ENCODE results near the gene SPAAR.

DNA sequence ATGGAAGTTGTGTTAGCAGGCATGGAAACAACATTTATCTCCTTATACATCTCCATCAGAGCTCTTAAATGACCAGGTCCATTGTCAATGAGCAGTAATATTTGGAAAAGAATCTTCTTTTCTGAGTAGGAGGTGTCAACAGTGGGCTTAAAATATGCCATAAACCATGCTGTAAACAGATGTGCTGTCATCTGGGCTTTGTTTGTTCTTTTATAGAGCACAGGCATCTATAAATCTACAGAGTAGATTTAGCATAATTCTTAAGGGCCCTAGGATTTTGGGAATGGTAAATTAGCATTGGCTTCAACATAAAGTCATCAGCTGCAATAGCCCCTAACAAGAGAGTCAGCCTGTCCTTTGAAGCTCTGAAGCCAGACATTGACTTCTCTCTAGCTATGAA is 11.0 kb upstream of the SPAAR start:
- TF ChIP-seq, protein P1, sequence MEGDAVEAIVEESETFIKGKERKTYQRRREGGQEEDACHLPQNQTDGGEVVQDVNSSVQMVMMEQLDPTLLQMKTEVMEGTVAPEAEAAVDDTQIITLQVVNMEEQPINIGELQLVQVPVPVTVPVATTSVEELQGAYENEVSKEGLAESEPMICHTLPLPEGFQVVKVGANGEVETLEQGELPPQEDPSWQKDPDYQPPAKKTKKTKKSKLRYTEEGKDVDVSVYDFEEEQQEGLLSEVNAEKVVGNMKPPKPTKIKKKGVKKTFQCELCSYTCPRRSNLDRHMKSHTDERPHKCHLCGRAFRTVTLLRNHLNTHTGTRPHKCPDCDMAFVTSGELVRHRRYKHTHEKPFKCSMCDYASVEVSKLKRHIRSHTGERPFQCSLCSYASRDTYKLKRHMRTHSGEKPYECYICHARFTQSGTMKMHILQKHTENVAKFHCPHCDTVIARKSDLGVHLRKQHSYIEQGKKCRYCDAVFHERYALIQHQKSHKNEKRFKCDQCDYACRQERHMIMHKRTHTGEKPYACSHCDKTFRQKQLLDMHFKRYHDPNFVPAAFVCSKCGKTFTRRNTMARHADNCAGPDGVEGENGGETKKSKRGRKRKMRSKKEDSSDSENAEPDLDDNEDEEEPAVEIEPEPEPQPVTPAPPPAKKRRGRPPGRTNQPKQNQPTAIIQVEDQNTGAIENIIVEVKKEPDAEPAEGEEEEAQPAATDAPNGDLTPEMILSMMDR (IDR thresholded peaks at IDR 0.05; ENCODE audit: low read depth, low read length, missing input control): no peak
- no peak for TF ChIP-seq TAF1 (conservative IDR thresholded peaks at IDR 0.05)
- TF ChIP-seq, protein P2, sequence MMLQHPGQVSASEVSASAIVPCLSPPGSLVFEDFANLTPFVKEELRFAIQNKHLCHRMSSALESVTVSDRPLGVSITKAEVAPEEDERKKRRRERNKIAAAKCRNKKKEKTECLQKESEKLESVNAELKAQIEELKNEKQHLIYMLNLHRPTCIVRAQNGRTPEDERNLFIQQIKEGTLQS (IDR thresholded peaks at IDR 0.05): no peak
- TF ChIP-seq RAD21 (IDR thresholded peaks at IDR 0.05): no peak
- TF ChIP-seq, protein P3, sequence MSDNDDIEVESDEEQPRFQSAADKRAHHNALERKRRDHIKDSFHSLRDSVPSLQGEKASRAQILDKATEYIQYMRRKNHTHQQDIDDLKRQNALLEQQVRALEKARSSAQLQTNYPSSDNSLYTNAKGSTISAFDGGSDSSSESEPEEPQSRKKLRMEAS (IDR thresholded peaks at IDR 0.05): no peak
- no peak for TF ChIP-seq HNF4G (IDR thresholded peaks at IDR 0.05)
- TF ChIP-seq, protein P4, sequence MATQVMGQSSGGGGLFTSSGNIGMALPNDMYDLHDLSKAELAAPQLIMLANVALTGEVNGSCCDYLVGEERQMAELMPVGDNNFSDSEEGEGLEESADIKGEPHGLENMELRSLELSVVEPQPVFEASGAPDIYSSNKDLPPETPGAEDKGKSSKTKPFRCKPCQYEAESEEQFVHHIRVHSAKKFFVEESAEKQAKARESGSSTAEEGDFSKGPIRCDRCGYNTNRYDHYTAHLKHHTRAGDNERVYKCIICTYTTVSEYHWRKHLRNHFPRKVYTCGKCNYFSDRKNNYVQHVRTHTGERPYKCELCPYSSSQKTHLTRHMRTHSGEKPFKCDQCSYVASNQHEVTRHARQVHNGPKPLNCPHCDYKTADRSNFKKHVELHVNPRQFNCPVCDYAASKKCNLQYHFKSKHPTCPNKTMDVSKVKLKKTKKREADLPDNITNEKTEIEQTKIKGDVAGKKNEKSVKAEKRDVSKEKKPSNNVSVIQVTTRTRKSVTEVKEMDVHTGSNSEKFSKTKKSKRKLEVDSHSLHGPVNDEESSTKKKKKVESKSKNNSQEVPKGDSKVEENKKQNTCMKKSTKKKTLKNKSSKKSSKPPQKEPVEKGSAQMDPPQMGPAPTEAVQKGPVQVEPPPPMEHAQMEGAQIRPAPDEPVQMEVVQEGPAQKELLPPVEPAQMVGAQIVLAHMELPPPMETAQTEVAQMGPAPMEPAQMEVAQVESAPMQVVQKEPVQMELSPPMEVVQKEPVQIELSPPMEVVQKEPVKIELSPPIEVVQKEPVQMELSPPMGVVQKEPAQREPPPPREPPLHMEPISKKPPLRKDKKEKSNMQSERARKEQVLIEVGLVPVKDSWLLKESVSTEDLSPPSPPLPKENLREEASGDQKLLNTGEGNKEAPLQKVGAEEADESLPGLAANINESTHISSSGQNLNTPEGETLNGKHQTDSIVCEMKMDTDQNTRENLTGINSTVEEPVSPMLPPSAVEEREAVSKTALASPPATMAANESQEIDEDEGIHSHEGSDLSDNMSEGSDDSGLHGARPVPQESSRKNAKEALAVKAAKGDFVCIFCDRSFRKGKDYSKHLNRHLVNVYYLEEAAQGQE (IDR thresholded peaks at IDR 0.05): no peak
- no peak for TF ChIP-seq HNF4A (conservative IDR thresholded peaks at IDR 0.05)
- no peak for TF ChIP-seq FOXA1 (IDR thresholded peaks at IDR 0.05)
- TF ChIP-seq SP1 (IDR thresholded peaks at IDR 0.05): no peak
- TF ChIP-seq EGR1 (IDR thresholded peaks at IDR 0.05; ENCODE audit: low read depth in 2 of 2): no peak

Data from liver (tissue), 3 donors.